HEK293T (cell line): Measurements from ENCODE around the gene TANC1.

Experiments
- BHLHE40 ChIP-seq: fragments of 450-650 bp; IDR thresholded peaks from 2 replicates; pipeline ENCODE4 v1.6.1; 2016; ENCODE audit warnings: mild to moderate bottlenecking, moderate library complexity, borderline replicate concordance
- ELF4 ChIP-seq: fragments of 450-650 bp; IDR thresholded peaks from 2 replicates; pipeline ENCODE4 v1.6.1; 2017; ENCODE audit warnings: antibody characterized with exemption
- FOXA1 ChIP-seq: fragments of 450-650 bp; IDR thresholded peaks from 2 replicates; pipeline ENCODE4 v1.6.1; 2016; ENCODE audit warnings: mild to moderate bottlenecking
- FOXK2 ChIP-seq: fragments of 450-650 bp; IDR thresholded peaks from 2 replicates; pipeline ENCODE4 v1.6.1; 2016; ENCODE audit warnings: mild to moderate bottlenecking
- HDGF ChIP-seq: fragments of 450-650 bp; IDR thresholded peaks from 2 replicates; pipeline ENCODE4 v1.6.1; 2017; ENCODE audit warnings: antibody characterized with exemption, borderline replicate concordance
- NFRKB ChIP-seq: fragments of 450-650 bp; IDR thresholded peaks from 2 replicates; pipeline ENCODE4 v1.6.1; 2016; ENCODE audit warnings: mild to moderate bottlenecking, moderate library complexity
- SP1 ChIP-seq: fragments of 450-650 bp; IDR thresholded peaks from 2 replicates; pipeline ENCODE4 v1.6.1; 2017
- SUZ12 ChIP-seq: fragments of 450-650 bp; IDR thresholded peaks from 2 replicates; pipeline ENCODE4 v1.6.1; 2016; ENCODE audit warnings: mild to moderate bottlenecking
- TARDBP ChIP-seq: fragments of 450-650 bp; IDR thresholded peaks from 2 replicates; pipeline ENCODE4 v1.6.1; 2016

GRCh38 chr2:159010963-159011362 lies 42.5 kb downstream of the TANC1 start:
- TF ChIP-seq HDGF (no peak), NFRKB (no peak), BHLHE40 (no peak), FOXA1 (no peak), SP1 (no peak), FOXK2 (no peak), SUZ12 (no peak), ELF4 (no peak), TARDBP (no peak)
